ENCODE results near the gene UBALD2.
"Not testable (repeated sequence)": the region's sequence is repeated elsewhere in the genome, so short reads cannot be mapped to it uniquely, and the experiment has no call there.

UBALD2 gene

DNA sequence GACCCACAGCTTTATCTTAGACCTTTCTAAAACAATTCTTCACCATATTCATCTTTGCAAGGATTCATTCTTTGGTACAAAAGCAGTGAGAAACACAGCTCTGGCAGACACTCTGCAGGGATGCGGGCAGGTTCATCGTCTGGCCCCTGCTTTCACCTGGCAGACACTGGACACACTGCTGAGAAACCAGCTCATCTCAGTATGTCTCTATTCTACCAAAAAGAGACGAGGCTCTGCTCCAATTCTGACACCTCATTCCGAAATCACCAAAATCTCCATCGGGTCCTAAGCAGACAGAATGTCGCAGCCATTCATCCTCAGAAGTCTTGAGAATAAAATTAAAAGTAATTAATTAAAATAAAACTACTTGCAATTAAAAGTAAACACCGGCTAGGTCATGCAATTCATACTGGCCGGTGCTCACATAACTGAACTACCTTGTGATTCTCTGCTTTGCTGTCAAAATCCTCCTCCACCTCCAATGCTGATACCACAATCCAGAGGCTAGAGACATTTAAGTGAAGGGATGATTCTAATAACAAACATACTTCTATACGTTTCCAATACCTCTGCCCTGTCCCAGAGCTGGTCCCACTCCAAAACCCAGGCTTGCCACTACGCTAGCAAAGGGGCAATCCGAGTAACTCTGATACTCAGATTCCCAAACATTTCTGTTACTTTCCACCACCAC lies 26.2 kb upstream of the UBALD2 start:
- in situ Hi-C loops (cut with HindIII; ENCODE audit: low pct_unique_long_range_greater_than_20kb, low sequenced_read_pairs): no loop called here
- no peak for TF ChIP-seq JUND (IDR thresholded peaks at IDR 0.05; ENCODE audit: low read depth)
- no peak for DNase-seq (ENCODE audit: low read depth in 1 of 2, low spot score in 1 of 2)

DNA sequence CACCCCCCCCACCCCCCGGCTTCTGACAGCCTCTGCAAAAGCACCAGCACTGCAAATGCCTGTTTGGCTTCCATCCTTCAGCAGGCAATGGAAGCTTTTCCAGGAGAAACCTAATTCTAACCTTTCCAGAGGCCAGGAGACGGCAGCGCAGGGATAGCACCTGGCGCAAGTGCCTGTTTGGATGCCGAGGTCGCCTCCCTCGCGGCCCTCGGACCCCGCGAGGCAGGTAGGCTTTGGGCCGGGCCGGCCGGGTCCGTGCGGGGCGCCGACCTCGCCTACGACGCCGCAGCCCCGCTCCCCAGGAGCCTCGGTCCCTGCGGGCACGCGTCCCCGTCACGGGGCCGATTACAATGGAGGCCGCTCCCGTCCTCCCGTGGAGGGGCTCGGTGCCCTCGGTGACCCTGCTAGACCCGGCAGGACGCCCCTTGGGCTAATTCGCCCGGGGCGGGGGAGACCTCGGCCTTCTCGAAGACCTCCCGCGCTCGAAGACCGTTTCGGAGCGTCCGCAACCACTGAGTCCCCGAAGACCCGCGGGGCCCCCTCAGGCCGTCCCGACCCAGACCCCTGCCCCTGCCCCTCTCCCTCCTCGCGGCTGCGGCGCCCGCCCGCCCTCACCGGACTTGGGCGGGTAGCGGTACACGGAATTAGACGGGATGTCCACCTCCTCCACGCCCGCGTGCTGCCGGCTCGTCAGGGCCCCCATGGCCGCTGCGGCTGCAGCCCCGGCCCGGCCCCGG lies 25.4 kb upstream of the UBALD2 start:
- no peak for DNase-seq (ENCODE audit: low read depth in 1 of 2, low spot score in 1 of 2)

DNA sequence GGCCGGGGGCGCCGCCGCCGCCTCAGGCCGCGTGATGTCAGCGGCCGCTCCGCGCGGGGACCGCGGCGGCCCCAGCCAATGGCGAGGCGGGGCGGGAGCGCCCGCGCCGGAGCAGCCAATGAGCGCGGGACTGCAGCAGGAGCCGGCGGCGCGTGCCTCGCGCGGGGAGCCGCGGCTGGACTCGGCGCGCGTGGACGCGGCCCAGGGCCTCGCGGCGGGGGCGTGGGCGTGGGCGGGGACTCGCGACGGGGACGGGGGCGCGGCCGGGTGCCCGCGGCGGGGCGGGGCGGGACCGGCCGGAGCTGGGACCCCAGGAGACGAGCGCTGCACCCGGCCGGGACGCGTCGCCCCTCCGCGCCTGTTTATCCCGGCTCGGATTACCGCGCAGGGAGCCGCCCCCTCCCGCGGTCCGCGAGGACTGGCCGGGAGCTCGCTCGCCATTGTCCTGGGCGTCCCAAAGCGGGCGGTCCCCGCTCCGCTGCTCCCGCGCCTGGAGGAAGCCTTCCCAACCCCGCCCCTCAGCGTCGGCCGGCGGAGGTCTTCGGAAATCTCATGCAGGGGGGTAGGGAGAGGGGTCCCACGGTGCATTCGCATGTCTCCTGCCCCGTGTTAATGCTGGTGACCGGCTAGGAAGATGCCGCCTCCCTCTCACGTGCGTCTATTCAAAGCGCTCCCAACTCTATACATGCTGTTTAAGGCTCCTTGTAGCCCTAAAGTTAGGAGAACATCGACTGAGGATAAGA lies 24.5 kb upstream of the UBALD2 start, which contains the start of gene RNF157:
Gene RNF157, minus strand, starts transcription at position 33 of the 743 bp plus-strand sequence. CDS start 253 bp downstream, outside the sequence.
- in situ Hi-C loops (cut with HindIII; ENCODE audit: low pct_unique_long_range_greater_than_20kb, low sequenced_read_pairs): no loop called here
- no peak for TF ChIP-seq JUND (IDR thresholded peaks at IDR 0.05; ENCODE audit: low read depth)
- DNase-seq (ENCODE audit: low read depth in 1 of 2, low spot score in 1 of 2): peak; percentile 77 to 95

More for the DNA sequence above, 25.4 kb upstream of the UBALD2 start:
- in situ Hi-C loops (cut with HindIII; ENCODE audit: low pct_unique_long_range_greater_than_20kb, low sequenced_read_pairs): no loop called here
- no peak for TF ChIP-seq JUND (IDR thresholded peaks at IDR 0.05; ENCODE audit: low read depth)

- in situ Hi-C loops (cut with HindIII; ENCODE audit: low pct_unique_long_range_greater_than_20kb, low sequenced_read_pairs): no loop called here
- TF ChIP-seq JUND (IDR thresholded peaks at IDR 0.05; ENCODE audit: low read depth): no peak
- no peak for DNase-seq (ENCODE audit: low read depth in 1 of 2, low spot score in 1 of 2)
These were observed 24.0 kb upstream of the UBALD2 start for GRCh38 chr17:76241204-76241538.

DNA sequence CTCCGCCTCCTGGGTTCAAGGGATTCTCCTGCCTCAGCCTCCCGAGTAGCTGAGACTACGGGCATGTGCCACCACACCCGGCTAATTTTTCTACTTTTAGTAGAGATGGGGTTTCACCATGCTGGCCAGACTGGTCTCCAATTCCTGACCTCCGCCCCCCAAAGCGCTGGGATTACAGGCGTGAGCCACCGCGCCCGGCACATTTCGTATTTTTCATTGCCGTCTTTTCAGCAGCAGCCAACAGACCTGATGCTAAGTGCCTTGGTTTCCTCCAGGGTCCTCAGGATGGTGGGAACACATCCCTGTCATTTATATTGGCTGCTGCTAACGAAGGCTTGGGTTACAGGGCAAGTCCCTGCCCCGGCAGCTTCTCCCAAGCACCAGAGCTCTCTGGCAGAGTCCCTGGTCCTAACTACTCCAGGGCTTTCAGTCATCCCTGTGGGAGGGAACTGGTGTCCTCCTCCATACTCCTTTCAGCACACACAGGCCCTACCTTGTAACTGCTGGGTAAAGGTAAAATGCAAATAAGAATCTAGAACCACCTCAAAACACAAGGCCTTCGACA lies 23.4 kb upstream of the UBALD2 start:
- no peak for DNase-seq (ENCODE audit: low read depth in 1 of 2, low spot score in 1 of 2)
- in situ Hi-C loops (cut with HindIII; ENCODE audit: low pct_unique_long_range_greater_than_20kb, low sequenced_read_pairs): no loop called here
- TF ChIP-seq JUND (IDR thresholded peaks at IDR 0.05; ENCODE audit: low read depth): no peak

GRCh38 chr17:76243826-76244679 lies 21.1 kb upstream of the UBALD2 start:
- DNase-seq (ENCODE audit: low read depth in 1 of 2, low spot score in 1 of 2): no peak
- TF ChIP-seq JUND (IDR thresholded peaks at IDR 0.05; ENCODE audit: low read depth): no peak
- in situ Hi-C loops (cut with HindIII; ENCODE audit: low pct_unique_long_range_greater_than_20kb, low sequenced_read_pairs): no loop called here

DNA sequence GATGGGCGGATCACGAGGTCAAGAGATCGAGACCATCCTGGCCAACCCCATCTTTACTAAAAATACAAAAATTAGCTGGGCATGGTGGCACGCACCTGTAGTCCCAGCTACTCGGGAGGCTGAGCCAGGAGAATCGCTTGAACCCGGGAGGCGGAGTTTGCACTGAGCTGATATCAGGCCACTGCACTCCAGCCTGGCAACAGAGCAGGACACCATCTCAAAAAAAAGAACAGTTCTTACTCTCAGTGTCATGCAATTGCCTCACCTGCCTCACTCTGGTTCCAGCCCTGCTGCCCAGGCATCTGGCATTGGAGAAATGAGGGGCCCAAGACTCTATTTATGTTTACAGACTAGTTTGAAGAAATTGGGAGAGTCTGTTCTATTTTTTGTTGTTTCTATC lies 20.4 kb upstream of the UBALD2 start:
- DNase-seq (ENCODE audit: low read depth in 1 of 2, low spot score in 1 of 2); in situ Hi-C loops (cut with HindIII; ENCODE audit: low pct_unique_long_range_greater_than_20kb, low sequenced_read_pairs): not testable (repeated sequence)

DNA sequence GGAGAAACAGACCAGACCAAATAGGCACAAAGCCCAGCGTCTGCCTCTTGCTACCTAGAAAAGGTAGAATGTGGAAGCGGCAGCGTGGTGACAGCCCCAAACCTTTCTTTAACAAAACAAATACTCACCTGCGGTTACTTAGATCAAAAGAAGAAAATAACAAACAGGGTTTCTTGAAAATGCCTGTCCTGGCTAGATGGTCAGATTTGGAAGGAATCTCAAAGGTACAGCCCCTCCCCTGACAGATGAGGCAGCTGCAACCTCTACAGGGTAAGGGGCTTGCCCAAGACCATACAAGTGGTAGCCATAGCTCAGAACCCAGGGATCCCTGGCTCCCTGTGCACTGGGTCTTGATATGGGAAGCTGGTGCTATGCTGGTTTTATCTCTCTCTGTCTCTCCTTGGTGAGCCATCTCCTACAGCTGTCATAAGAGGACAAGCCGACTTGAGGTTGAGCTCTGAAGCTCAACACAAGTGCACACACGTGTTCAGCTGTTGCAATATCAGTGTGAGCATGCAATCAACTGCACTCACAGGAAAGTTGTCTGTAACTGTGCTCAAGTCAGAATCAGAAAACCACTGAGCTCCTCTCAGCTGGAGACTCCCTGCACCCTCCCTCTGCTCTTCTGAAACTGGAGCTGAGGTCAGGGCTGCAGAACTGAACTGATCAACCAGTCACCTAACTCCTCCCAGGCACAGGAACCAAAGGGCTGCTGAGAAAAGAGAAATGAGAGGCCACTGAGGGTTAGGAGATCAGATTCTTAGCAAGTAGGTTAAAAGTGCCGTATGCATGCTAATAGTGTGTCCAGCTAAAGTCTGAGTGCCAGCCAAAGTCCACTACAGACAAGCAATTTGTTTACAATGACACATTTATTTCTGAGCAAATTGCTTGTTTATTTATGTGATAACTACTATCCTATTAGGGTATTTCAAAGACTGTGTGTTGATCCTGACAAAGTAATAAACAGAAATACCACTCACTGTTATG lies 18.8 kb upstream of the UBALD2 start:
- in situ Hi-C loops (cut with HindIII; ENCODE audit: low pct_unique_long_range_greater_than_20kb, low sequenced_read_pairs): no loop called here
- TF ChIP-seq JUND (IDR thresholded peaks at IDR 0.05; ENCODE audit: low read depth): no peak
- no peak for DNase-seq (ENCODE audit: low read depth in 1 of 2, low spot score in 1 of 2)

- no peak for DNase-seq (ENCODE audit: low read depth in 1 of 2, low spot score in 1 of 2)
- TF ChIP-seq JUND (IDR thresholded peaks at IDR 0.05; ENCODE audit: low read depth): no peak
- in situ Hi-C loops (cut with HindIII; ENCODE audit: low pct_unique_long_range_greater_than_20kb, low sequenced_read_pairs): no loop called here
These were observed 17.8 kb upstream of the UBALD2 start for GRCh38 chr17:76247304-76247703.

GRCh38 chr17:76248013-76248782 lies 16.9 kb upstream of the UBALD2 start:
- peak in 1 of 2 experiments; percentile 51 for DNase-seq (ENCODE audit: low read depth in 1 of 2, low spot score in 1 of 2)
- in situ Hi-C loops (cut with HindIII; ENCODE audit: low pct_unique_long_range_greater_than_20kb, low sequenced_read_pairs): no loop called here
- TF ChIP-seq JUND (IDR thresholded peaks at IDR 0.05; ENCODE audit: low read depth): no peak

All from T47D (cell line).